Tongue (tissue), 2 donors: Measurements from ENCODE around the gene CNTFR. TPM values are rescaled to one million over a fixed set of nuclear protein-coding genes. Genes with fewer than 3 reads are reported as not detected.

Experiments used
- DNase-seq: peaks from one replicate; pipeline ENCODE4 v3.0.0-alpha.2; 2015
- total RNA-seq: library from RNA; depleted of rRNA; stranded (reverse); fragments of >200 nt; gene quantifications from one replicate; pipeline ENCODE4 v1.2.3, GENCODE V29; 2014

The CNTFR gene
- total RNA-seq, 1 donor from 2014 or later: 6.2 TPM

GRCh38 chr9:34507556-34507955 is 82.0 kb downstream of the CNTFR start:
- no peak for DNase-seq

- DNase-seq: no peak
These were observed 82.9 kb downstream of the CNTFR start for GRCh38 chr9:34506623-34507022.

- no peak for DNase-seq
These were observed 84.0 kb downstream of the CNTFR start for GRCh38 chr9:34505370-34506120.

GRCh38 chr9:34503406-34503805 is 86.1 kb downstream of the CNTFR start:
- no peak for DNase-seq

GRCh38 chr9:34502891-34503290 is 86.6 kb downstream of the CNTFR start:
- no peak for DNase-seq

GRCh38 chr9:34502471-34502870 is 87.1 kb downstream of the CNTFR start:
- no peak for DNase-seq

GRCh38 chr9:34501889-34502425 is 87.6 kb downstream of the CNTFR start:
- peak; percentile 92 for DNase-seq

Other genes starting within 250 kb of the CNTFR start
- 25.2 TPM for gene MYORG, start 212.8 kb downstream of the CNTFR start, total RNA-seq
- gene FAM219A, start 131.2 kb downstream of the CNTFR start, total RNA-seq: 8.4 TPM
- not detected for gene DNAI1, start 130.9 kb downstream of the CNTFR start, total RNA-seq
- 4.4 TPM for gene ENHO, start 66.7 kb downstream of the CNTFR start, total RNA-seq
- 15.3 TPM for gene RPP25L, start 22.4 kb upstream of the CNTFR start, total RNA-seq
- 90.7 TPM for gene DCTN3, start 30.8 kb upstream of the CNTFR start, total RNA-seq
- gene ARID3C, start 39.3 kb upstream of the CNTFR start, total RNA-seq: 0.31 TPM
- gene SIGMAR1, start 48.1 kb upstream of the CNTFR start, total RNA-seq: 36.5 TPM
- gene GALT, start 57.0 kb upstream of the CNTFR start, total RNA-seq: 27.2 TPM
- gene IL11RA, start 62.5 kb upstream of the CNTFR start, total RNA-seq: 72.4 TPM
- gene CCL27, start 72.9 kb upstream of the CNTFR start, total RNA-seq: not detected
- not detected for gene CCL19, start 101.6 kb upstream of the CNTFR start, total RNA-seq
- 49.3 TPM for gene CCL21, start 120.4 kb upstream of the CNTFR start, total RNA-seq